Stimulated activated CD4-positive, alpha-beta T cell treated with anti-CD3 and anti-CD28 coated beads, Interleukin-12 subunit alpha, Interleukin-12 subunit beta, amount 100 ng/mL, for 24 hours (primary cell): Measurements from ENCODE around the gene ZFYVE19.
A peak's percentile ranks its signal among the peaks of the same experiment; 100 is the strongest.

Source experiments
- DNase-seq, 2 experiments: peaks; one replicate each; pipeline ENCODE4 v3.0.0-alpha.2; 2020; ENCODE audit warnings: low read depth in 2 of 2

ZFYVE19 gene

DNA sequence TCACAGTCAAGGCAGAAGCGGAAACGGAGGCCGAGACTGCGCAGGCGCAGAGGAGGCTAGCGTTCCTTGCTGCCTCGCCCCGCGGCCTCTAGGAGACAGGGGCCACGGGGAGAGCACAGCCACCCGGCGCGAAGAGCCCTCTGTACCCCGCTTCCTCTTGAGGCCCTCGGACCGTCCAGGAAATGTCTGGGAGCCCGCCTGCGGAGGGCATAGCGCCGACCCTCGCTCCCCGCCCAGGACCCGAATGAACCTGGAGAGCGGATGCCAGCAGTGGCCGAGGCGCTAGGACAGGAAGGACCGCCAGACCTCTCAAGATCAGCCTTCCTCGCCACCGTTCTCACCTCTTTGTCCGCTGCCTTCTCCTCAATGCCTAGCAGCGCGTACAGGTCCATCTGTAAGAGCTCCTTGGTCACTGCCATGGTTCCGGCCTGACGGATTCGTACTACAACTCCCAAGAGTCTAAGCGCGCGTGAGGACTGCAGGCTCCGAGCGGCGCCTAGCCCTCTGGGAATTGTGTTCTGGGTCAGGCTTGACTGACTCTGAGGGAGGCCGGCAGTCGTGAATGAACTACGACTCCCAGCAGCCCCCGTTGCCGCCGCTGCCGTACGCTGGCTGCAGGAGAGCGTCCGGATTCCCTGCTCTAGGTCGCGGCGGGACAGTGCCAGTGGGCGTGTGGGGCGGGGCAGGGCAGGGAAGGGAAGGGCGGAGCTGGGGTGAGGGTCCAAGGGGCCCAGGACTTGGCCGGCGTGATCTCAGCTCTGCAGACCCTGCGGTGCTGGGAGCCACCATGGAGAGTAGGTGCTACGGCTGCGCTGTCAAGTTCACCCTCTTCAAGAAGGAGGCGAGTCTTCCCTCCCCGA lies at the start of gene ZFYVE19, which contains the start of gene DNAJC17:
TSS of gene ZFYVE19 (plus strand) at position 62 of the 860 bp plus-strand sequence. CDS start at position 563, 501 bp downstream.
TSS of gene DNAJC17 (minus strand) at position 446 of the 860 bp plus-strand sequence. CDS start at position 419, 27 bp downstream.
- peak; percentile 88 to 94 for DNase-seq

- no peak for DNase-seq
These were observed 46.9 kb upstream of the ZFYVE19 start for GRCh38 chr15:40759961-40760360.

DNA sequence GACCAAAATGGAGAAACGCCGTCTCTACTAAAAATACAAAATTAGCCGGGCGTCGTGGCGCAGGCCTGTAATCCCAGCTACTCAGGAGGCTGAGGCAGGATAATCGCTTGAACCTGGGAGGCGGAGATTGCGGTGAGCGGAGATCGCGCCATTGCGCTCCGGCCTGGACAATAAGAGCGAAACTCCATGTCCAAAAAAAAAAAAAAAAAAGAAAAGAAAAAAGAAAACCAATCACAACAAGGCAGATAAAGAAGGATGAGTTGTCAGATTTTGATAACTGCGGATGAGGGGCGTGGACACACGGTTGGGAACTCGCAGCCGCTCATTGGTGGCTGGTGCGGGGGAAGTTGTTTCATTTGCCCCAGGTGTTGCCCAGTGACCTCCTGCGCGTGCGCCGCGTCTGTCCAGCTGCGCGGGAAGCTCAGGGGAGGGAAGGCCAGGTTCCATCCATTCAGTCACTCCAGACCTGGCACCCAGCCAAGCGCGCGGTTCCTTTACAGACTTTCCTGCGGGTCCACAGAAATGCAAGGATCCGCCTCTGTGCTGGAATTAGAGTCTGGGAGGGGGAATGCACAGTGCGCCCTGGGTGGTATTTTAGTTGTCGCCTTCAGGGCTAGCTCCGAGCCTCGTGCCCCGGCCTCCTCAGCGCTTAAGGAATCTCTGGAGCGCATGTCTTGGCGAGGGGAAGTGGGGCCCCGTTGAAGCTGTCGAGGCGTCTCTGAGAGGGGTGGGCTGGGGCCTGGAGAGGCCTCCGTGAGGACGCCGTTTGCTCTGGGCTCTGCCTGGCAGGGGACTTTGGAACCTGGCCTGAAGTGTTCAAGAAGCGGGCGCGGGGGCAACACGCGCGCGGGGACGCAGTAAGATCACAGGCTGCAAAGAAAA lies 43.7 kb upstream of the ZFYVE19 start:
- DNase-seq, result peak in 1 of 2 experiments; percentile 39

DNA sequence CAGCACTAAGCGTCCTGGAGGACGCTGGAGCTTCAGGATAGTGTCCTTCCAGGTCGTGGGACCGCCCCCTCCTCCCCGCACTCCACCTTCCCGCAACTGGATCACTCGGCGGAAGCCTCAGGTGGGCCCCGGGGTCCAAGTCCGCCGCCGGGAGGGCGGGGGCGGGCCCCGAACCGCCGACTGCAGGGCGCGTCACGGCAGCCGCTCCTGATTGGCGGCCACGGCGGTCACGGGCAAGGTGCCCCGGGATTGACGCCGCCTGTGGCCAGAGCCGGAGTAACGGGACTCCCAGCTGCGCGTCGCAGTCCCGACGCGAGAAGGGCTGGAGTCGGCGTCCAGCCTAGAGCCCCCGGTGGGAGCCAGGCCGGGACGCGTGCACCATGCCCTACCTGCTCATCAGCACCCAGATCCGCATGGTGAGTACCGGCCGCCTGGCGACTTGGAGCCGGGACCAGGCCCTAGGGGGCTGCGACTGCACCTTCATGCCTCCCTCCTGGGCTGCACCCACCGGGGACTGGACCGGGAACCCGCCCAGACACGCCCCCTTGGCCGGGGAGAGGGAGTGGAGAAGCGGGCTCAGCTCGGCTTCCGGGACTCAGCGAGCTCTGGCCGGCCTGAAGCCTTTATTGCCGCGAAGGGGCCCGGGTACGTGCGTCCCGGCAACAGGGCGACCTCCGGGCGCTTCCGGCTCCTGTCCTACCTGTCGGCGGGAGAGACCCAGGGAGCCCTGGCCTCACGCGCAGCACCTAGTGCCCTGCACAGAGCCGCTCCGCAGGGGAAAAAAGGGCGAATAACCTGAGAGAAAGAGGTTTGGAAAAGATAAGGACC lies 42.9 kb upstream of the ZFYVE19 start, which contains the start of gene GCHFR:
TSS of gene GCHFR (plus strand) at position 268 of the 828 bp plus-strand sequence. CDS start at position 381, 113 bp downstream.
- peak in 1 of 2 experiments; percentile 52 for DNase-seq

GRCh38 chr15:40764629-40765103 lies 42.2 kb upstream of the ZFYVE19 start:
- DNase-seq, result no peak

GRCh38 chr15:40766194-40766815 lies 40.6 kb upstream of the ZFYVE19 start:
- DNase-seq, result no peak

DNA sequence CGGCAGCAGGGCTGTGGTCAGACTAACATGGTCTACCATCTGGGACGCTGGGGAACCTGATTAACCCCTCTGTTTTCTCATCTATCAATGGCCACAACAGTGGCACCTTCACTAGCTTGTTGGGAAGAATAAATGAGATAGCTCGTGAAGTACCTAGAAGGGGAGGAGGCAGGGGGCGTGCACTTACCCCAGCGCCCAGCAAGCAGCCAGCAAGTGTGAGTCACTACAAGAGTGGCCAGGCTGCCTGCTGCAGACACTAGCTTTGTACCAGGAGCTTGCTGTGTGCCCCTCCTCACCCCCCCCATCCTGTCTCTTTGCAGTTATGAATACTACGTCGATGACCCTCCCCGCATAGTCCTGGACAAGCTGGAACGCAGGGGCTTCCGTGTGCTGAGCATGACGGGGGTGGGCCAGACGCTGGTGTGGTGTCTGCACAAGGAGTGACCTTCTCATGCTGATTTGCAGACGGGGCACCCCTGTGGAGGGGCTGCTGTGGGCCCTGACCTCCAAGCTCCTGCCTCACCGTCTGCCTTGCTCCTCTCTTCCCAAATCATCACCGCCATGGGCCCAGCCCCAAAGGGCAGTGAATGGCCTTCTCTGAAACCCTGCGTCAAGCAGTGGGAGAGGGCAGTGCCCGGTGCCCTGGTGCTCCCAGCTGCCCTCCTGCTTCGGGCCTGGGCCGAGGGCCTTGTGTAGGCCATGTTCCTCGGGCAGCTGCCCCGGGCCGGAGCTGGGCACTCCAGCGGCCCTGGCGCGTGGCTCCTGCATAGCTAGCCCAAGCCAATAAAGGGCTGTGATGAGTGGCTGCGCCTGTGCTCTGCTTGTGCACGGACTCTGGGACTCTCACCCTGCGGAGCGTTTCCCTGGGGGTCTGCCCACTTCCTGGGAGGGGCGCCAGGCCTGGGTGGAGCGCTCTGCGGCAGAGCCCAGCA lies 39.7 kb upstream of the ZFYVE19 start:
- DNase-seq, result no peak

GRCh38 chr15:40767838-40768500 lies 38.9 kb upstream of the ZFYVE19 start:
- DNase-seq, result no peak

DNA sequence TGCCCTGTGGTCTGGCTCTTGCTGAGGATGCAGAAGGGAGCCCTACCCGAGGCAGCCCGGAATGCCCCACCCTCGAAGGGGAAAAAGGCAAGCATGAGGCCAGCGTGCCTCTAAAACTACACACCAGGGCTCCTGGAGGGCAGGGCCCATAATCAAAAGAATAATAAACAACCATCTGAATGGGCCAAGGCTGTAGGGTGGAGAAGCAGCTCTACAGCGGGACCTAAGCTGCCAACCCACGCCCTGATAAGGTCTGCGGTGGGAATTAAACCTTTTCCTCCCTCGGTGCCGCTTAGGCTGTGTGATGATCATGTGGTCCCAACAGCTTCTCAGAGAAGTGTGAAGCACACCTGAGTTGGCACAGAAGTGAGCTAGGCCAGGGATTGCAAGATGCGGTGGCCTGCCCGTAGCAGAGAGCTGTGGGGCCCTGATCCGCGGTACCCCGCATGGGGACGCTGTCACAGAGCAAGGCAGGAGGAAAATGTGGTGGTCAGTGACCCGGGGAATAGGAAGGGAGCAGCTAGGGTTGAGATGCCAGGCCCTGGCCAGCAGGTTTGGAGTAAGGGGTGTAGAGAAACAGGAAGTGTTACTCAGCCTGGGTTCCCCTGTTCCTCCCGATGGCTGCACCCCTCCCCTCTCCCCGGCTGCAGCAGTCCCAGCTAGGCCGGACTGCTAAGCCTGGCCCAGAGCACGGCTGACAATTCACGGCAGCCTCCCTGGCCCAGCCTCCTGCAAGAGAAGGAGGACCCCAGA lies 38.2 kb upstream of the ZFYVE19 start:
- DNase-seq, result no peak

DNA sequence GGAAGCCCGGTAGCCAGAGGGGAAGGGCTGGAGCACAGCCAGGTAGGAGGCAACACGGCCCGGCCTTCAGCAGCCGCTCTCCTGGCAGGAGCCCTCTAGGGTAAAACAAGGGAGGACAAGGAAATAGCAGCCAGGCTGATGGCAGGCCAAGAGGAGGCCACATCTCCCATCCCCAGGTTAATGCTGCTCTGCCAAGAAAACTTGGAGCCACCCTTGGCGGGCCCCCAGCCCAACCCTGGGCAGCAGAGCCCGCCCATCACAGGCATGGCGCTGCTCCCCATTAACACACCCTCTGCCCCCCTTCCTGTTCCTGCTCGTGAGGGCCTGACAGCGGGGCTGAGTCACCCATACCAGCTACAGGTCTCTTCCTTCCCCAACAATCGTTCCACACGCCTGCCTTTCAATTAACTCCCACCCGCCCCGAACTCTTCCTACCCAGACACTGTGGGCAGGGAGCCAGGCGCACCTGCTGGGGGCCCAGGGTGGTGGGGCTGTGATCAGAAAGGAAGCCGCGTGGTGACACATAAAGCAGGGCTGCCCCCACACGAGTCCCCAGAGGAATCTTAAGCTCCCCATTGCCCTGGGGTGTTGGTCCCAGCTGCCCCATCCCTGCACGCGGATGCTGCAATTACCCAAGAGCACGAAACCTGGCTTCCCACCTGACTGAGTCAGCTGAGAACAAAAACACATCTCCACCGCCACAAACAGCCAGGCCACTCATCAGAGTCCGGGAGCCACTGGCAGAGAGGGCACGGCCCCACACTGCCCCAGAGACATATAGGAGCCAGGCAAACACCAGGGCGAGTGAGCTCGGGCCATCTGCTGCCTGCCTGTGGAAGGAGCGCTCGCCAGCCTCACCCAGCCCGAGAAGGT lies 37.4 kb upstream of the ZFYVE19 start, which contains the start of gene C15orf62:
TSS of gene C15orf62 (plus strand) at position 707 of the 873 bp plus-strand sequence. CDS start 516 bp downstream, outside the sequence.
- peak; percentile 45 to 52 for DNase-seq

GRCh38 chr15:40770147-40770721 lies 36.7 kb upstream of the ZFYVE19 start:
- no peak for DNase-seq

DNA sequence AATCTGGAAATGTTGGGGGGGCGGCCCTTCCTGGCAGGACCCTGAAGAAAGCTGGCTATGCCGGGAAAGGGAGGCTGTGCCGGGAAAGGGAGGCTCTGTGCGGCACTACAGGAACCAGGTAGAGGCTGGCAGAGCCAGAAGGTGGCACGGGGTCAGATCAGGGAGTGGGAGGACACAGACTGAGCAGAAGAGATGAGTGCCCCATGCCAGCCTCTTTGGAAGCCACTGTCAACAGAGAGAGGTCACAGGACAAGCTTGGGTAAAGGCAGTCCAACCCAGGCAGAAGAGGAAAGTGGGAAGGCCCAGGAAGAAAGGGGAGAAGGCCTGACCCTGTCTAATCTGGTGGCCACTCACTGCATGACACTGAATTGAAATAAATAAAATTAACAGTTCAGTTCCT lies 35.6 kb upstream of the ZFYVE19 start:
- no peak for DNase-seq

GRCh38 chr15:40772014-40772413 lies 34.9 kb upstream of the ZFYVE19 start:
- no peak for DNase-seq

GRCh38 chr15:40773496-40773895 lies 33.4 kb upstream of the ZFYVE19 start:
- no peak for DNase-seq

GRCh38 chr15:40773902-40774301 lies 33.0 kb upstream of the ZFYVE19 start:
- no peak for DNase-seq

- no peak for DNase-seq
These were observed 31.9 kb upstream of the ZFYVE19 start for GRCh38 chr15:40775007-40775406.
